Hematopoietic multipotent progenitor cell treated with erythropoietin and hydrocortisone succinate and interleukin-3 and kit ligand, for 4 days (in vitro differentiated cells): Measurements from ENCODE around the gene WFDC1.

Source experiments
- DNase-seq: peaks from one replicate; pipeline ENCODE4 v3.0.0-alpha.2; 2015

The WFDC1 gene

DNA sequence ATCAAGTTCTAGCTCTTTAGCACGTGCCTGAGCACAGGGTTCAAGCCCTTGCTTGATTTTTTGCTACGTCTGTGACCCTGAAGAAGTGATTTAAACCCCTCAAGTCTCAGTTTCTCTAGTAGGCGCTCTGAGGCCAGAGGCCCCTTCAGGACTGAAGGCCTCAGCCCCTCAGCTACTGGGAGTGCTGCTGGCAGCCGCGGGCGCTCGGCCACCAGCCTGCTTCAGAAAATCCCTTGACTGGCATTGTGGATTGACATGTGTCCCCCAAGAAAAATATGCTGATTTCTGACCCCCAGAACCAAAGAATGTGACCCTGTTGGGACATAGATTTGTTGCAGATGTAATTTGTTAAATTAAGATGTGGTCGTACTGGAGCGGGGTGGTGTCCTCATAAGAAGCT is 20.2 kb upstream of the WFDC1 start:
- no peak for DNase-seq

DNA sequence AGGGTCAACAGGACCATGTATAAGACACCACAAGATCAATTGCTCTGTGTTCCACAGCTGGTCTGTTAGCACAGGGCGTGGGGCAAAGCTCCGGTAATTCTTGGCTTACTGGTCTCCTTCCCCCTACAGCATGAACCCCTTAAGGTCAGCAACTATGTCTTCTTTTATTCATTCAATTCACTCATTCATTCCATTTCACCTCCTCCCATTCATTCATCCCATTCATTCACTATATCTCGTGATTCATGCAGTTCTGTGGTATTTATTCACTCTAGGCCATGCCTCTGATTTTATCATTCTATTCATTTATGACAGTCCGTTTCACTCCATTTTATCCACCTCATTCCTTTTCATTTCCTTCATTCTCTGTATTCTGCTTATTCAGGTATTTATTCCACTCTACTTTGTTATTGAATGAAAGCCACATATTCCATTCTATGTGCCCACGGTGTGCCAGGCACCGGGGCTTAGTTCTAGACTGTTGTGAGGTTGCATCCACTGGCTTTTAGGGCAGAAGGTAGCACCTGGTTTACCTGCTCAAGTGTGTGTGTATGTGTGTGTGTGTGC is 19.0 kb upstream of the WFDC1 start:
- DNase-seq, result no peak

DNA sequence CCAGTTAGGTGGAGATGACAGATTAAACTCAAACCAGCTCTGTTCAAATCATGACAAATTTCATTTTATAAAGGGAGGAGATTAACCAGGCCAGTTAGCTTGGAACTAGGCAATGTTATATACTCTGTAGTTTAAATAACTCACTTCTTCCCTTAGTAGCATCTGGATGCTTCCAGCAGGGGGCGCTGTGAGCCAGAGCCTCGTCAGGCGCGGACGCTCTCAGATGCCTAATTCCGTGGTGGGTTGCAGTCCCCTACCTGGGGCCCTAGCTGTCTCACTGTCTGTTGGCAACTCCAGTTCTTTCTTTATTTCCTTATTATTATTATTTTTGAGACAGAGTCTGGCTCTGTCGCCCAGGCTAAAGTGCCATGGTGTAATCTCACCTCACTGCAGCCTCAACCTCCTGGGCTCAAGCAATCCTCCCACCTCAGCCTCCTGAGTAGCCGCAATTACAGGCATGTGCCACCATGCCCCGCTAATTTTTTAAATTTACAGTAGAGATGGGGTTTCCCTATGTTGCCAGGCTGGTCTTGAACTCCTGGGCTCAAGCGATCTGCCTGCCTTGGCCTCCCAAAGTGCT is 17.3 kb upstream of the WFDC1 start:
- peak; percentile 80 for DNase-seq

DNA sequence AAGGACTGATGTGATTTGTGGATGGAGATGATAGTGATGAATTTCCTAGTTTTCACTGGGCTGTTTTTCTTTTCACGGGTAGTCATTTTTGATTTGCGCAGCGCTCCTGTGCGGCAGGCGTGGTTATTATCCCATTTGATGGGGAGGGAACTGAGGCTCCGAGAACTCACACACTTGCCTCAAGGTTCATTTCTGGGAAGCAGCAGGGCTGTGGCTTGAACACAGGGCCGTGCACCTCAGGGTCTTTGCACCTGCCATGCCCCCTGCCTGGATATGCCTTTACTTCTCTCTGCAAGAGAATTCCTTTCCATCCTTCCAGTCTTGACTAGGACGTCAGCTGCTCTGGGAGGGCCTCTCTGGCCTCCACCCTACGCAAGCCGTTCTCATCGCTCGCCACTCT is 16.3 kb upstream of the WFDC1 start:
- DNase-seq, result no peak

DNA sequence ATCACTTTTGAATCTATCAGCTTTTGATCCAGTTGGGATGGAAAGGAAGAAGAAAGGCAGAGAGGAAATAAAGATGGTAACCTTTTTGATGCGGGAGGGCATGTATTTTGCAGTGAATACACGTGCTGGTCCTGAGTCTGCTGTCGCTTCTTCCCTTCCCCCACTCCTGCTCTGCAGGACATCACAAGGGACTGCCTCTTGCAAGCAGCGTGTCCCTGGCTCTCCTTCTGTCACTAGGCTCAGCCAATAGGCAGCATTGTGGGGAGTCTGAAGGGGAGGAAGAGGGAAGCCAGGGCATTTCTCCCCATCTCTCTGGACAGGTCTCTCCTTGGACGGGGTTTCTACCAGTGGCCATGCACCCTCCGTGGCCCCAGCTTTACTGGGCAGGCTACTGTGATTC is 15.7 kb upstream of the WFDC1 start:
- DNase-seq, result no peak

DNA sequence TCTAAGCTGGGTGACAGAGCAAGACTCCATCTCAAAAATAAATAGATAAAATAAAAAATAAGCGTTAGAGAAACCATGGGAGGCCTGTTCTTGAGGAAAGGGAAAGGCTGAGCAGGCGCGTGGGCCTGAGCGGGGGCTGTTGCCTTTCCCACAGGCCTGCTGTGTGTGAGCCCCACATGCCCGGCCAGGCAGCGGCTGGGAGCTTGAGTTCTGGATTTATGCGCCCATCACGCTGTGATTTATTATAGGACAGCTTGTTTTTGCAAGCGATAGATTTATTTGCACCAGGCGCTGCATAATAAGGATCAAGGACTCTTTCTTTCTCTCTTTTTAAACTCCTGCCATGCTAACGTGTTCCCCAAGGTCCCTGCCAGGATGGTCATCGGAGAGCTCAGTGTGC is 14.8 kb upstream of the WFDC1 start:
- DNase-seq, result no peak

DNA sequence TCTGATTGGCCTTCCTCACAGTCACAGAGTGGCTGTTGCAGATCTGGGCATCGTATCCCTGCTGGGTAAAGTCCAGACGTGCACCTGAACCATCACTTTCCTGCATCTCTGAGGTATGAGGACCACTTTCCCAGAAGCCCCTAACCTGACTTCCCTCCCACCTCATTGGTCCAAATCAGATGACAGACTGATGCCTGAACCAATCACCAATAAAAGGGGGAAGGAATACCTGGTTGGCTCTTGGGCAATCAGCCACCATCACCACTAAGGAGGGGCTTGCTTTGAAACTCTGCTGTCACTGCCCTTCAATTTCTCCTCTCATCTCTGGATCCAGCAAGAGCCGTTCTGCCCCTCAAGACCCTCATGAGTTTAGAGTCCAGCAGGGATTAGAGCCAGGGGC is 13.6 kb upstream of the WFDC1 start:
- peak; percentile 46 for DNase-seq

DNA sequence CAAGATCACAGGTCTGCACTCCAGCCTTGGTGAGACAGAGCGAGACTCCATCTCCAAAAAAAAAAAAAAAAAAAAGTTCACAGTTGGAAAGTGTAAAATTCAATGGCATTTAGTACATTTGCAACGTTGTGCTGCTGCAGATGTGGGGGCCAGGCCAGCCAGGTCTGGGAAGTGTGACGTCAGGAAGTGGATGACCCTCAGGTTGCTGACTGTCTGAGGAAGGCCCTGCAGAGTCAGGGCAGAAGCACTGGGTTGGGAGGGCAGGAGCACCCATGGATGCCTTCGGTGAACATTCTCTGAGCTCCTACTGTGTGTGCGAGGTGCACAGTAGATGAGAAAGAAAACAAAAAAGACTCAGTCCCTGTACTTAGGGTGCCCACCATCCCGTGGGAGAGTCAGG is 12.1 kb upstream of the WFDC1 start:
- no peak for DNase-seq

DNA sequence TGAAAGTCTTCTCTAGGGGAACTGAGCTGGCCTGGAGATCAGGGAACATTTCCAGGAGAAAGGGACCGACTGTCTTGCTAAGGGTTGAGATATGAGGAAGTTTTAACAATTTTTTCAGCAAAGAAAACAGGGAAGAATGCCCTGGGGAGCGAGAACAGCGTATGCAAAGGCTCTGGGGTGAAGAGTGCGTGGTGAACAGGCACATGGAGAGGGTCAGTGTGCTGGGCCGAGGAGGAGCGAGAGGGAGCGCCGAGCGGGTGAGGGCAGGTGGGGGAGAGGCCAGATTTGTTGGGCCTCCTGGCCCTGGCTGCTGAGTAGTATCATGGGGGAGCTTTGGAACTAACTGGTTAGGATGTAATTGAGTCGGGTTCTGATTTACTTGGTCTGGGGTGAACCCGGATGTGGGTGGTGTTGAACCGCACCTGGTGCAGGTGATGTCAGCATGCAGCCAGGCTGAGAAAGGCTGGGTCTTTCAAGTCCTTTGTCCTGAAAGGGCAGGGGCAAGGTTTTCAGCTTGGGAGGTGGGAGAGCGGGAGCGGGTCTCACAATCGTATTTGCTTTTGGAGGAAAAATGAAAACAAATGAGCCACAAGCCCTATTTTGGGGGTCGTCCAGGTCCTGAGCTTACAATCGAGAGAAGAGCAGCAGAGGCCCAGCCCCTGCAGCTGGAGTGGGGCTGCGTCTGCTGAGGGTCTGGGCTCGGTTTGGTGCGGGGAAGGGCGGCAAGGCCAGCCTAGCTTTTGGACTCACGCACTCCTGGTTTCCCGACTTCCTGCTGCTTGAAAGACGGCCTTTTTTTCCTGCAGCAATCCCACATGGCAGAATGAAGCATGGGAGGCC is 11.1 kb upstream of the WFDC1 start:
- no peak for DNase-seq

DNA sequence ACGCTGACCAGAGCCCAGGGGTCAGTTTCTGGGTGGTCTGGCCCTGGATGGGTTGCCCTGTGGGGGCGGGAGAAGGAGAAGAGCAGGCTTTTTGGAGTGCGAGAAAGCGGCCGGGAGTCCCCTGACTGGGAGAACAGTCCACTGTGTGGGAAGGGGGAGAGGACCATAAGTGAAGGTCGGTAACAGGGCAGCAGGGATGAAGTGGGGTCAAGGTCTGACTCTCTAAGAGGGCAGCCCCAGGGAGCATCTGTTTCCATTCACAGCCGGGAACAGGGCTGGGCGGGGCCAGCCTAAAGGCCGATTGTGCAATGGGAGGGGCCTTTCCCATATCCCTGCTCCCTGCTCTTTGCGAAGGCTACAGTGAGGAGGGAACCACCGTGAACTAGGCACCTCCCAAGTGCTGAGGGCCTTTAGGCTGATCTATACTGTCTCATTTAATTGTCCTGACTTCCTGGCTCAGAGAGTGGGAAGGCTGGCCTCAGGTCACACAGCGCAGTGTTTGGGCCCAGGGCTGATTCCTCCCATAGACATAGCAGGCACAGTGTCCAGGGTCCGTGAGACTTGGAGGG is 10.4 kb upstream of the WFDC1 start:
- DNase-seq, result no peak

DNA sequence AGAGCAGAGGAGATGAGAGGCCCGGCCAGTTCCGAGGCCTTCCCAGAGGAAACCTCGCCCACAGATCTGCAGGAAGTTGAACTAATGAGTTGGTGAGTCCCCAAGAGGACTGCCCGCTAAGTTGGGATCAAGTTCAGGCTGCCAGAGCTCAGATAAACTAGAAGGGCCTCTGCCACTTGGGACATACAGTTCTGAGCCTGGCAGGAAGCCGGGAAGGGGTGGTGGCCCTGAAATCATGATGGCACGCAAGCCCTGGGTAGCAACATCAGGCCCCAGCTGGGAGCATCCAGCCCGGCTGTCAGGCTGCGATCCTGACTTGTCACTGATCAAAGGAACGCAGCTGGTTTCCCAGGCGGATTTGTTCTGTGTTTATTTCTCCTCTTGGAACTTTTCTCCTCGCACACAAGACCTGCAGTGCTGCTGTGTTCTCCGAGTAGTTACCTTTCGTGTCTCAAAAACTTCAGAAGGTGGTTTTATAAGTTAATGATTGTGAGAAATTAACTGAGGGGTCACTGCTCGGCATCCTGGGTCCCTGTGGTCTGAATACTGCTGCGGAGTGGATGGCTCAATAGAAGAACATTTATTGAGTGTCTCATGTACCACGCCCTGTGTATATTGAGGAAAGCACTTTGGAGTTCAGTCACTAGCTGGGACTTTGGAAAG is 8.0 kb upstream of the WFDC1 start:
- DNase-seq, result peak; percentile 64

DNA sequence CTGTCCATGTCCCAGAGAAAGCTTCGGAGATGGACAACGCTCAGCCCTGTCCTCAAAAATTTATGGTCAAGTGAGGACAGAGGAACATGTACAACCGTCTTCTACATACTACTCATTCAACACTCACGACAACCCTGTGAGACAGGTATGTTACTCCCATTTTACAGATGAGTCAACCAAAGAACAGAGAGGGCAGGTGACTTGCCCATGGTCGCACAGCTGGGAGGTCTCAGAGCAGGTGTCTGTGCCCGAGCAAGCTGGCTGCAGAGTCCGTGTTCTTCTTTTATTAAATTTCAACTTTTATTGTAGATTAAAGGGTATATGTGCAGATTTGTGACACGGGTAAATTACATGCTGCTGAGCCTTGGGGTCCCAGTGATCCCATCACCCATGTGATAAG is 5.8 kb upstream of the WFDC1 start:
- DNase-seq, result no peak

DNA sequence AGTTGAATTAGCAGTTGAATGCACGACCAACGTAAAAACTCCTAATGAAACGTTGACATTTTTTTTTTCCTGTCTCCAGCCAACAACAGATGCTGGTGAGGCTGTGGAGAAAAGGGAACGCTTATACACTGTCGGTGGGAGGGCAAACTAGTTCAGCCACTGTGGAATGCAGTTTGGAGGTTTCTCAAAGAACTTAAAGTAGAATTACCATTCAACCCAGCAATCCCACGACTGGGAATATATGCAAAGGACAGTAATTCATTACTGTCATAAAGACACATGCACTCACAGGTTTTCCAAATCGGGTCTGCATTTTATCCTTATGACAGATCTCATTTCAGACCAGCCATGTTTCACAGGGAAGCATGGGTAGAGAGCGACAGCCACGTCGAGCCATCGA is 3.5 kb upstream of the WFDC1 start:
- DNase-seq, result no peak

DNA sequence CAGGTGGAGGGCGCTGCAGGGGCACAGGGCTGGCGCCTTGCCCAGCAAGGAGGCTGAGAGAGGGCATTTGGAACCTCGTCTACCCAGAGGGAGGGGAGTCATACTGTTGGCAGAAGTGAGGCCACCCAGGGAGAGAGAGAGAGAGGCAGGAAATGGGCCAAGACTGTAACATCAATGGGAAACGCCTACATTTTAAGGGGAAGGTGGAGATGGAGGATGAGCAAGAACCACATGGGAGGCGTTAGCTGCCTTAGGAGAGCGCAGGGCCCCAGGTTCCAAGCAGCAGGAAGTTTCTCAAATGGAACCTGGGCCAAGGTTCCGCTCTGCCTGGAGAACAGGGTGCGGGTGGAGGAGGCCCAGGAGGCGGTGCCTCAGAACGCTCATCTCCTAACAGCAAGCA is 2.7 kb upstream of the WFDC1 start:
- DNase-seq, result peak; percentile 30

DNA sequence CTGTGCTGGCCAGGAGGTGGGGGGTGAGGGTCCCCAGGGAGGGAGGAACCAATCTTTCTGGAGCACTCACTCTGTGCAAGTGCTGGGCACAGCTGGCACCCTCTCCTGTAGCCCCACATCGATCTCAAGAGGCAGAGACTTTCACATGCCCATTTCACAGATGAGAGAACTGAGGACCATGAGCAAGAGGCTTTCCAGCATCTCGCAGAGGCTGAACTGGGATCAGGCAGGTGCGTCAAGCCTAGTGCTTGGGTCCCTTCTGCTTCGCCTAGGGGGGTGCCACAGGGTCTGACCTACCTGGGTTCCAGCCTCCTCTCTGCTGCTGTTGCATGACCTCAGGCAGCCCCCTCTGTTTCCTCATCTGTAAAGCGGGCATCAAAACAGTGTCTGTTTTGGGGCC is 1.3 kb upstream of the WFDC1 start:
- no peak for DNase-seq

DNA sequence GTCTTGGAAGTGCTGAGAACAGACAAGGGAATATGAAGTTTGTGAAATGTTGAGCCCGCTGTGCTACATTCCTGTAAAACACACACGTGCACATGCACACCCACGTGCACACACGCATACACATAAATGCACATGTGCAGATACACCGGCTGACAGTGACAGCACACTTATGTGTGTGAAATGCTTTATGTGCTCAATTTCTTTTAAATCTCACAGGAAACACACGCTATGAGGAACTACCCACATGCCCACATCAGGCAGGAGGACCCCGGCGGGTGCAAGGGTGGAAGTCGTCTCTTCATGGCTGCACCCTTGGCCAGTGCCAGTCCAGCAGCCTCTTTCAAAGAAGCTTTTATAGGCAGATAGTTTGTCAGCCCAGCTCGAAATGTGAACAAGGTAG is 561 bp upstream of the WFDC1 start:
- DNase-seq, result peak; percentile 71

DNA sequence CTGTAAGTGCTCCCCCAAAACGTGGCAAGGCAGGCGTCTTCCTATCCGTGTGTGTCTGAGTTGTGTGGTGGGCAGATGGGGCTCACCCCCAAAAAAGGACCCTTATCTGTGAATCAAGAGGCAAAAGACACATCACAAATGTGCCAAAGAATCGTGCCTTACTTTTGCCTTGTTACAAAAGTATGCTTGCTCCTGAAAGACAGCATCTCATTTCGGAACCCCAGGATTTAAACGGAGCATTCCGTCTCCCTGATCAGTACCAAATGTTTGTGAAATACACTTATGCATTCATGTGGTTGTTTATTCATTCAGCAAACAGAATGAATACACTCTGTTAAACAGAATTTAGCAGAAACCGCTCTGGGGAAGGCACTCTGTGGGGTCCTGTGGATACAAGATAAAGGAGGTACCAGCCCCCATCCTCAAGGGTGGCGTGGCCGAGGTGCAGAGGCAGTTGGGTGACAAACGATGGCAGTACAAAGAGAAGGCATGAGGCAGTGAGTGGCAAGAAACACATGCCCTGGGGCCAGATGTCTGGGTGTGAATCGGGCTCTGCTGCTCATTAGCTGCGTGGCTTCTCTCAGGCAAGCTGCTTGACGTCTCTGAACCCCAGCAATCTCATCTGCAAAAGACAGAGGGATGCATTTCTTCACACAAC is 654 bp downstream of the WFDC1 start:
- peak; percentile 66 for DNase-seq

DNA sequence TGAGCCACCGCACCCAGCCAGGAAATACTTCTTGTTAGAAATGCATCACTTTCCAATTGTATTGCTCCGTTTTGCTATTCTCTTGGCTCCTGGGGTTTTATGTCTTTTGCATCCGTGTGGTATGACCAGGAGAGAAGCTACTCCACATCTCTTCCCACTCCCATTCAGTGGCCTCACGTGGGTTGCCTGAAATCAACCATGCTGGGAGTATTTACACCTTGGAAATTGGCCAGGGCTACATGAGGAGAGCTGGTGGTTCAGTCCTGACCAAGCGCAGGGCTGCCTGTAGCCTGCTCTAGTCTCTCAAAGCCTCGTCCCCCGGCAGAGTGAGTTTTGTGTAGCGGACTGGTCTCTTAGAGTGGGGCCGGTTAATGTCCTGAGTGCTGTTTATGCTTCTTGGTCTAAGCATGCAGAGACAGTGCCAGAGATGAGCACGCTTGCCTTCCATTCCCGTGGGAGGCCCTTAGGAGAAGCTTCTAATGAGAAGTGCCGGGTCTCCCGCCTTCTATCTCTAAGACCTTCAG is 3.8 kb downstream of the WFDC1 start:
- no peak for DNase-seq

DNA sequence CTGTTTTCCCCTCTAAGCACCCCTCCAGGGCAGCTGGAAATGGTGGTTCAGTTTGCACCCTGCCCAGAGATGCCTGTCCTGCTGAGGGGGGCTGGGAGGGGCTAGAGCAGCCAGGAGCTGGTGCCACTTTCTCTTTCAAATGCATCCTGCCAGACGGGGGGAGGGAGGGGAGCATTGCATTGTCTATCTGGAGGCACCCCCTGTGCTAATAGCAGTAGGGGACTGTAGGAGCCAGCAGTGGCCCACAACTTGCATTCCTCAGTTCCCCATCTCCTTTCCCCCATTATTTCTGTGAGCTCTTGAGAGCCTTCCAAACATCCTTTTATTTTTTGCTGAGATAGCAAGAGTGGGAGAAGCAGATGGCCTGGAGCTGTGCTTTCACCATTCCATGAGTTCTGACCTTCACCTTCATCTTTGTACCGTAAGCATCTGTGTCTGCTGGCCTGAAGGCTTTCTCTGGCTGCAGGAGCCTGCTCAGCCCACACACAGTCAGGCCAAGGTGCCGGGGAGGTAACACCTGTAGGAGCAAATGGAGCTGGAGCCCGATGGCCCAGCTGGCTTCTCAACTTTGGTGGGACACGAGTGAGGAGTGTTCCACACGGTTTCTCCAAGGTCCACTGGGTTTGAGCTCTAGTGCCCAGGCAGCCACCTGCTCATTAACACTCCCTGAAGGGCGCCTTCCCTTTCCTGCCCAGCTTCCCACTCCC is 5.2 kb downstream of the WFDC1 start:
- no peak for DNase-seq

DNA sequence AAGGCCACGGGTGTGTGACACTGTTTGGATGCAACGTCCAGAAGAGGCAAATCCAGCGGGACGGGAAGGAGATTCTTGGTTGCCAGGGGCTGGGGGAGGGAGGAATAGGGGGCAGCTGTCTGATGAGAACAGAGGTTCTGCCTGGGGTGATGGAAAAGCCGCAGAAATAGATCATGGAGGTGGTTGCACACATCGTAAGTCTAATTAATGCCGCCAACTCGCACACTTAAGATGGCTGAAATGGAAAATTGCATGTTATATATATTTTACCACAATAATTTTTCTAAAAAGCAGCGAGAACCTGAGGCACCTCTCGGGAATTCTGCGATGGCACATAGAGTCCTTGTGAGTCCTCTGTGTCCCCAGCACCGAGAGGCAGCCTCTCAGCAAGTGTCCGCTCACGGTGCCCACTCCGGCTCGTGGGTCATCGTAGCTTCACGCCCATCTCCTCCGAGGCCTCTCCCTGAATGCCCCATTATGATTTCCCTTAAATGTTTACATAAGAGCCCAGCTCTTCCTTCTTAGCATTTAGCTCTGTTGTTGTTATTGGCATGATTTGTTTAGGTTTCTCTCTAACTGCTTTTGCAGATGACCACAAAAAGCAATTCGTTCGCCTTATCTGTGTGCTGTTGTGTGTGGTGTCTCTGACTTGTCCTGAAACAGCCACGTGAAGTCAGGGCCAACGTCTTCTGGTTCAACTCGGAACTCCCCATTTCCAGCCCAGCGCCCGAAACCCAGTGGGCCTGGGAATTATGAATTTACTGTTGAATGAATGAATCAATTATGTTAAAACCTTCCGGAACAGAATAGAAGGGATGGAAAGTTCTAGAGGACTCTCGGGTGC is 7.7 kb downstream of the WFDC1 start:
- DNase-seq, result no peak

DNA sequence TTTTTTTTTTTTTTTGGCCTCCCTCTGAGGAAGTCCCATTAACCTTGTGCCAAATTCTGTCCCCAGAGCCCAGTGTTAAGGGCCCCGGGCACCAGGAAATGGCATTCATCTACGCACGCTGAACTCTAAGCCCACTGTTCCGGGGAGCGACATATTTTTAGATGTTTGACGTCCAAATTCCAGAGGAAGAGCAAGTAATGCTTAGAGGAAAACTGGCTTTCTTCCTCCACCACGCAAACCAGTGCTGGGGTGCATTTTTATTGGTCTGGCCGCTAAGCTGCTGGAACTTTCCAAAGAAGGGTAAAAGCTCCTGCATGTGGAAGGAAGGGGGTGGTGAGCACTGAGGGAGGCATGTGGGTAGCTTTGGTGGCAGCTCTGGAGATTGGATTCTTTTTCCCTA is 8.3 kb downstream of the WFDC1 start:
- DNase-seq, result no peak
